ENCODE measurements around the gene ZPR1. TPM values are rescaled to one million over a fixed set of nuclear protein-coding genes. Genes with fewer than 3 reads are reported as not detected.
"Not testable (repeated sequence)": the region's sequence is repeated elsewhere in the genome, so short reads cannot be mapped to it uniquely, and the experiment has no call there.

Gene ZPR1
- total and polyA plus RNA-seq, 5 experiments from 2014 or later = 29.5 to 74.4 (median 42.9) TPM

DNA sequence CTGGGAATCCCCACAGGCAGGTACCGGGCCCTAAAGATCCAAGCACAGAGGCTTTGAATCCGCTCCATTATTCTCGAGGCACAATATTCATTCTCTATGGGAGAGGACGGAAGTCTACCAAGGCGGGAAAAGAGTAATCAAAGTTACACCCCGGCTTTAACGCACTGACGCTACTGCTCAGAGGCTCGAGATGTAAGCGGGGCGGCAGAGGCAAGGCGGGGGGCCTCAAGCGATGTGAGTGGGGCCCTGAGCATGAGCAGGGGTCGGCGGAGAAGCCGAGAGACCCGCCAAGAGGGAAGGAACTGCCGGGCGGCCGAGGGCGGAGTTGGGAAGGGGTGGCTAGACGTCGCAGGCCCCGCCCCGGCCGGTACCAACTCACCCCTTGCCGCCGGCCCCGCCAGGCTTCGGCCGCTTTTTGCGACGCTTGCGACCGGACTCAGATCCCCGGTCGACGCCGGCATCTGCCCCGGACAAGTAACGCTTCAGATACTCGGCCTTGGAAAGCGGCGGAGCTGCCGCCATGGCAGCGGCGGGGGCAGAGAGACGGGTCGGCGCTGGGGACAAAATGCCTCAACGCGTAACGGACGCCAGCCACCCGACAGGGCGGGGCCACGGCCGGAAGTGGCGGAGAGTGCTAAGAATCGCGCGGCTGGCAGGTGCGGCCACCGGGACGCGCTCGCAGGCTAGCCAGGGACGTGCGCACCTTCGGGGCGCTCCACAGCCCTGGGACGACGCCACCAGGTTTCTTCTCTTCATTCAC is 15.2 kb downstream of the ZPR1 start, which contains the start of gene BUD13:
BUD13 (minus strand) TSS at position 545 of the 760 bp plus-strand sequence; CDS start at position 522, 23 bp downstream.
- peaks cover 0 to 38% (median 0%) of the 10 kb centered on the region in 3 donors for H3K36me3 Mint-ChIP-seq
- peak; percentile 84 to 99 (median 94) for DNase-seq
- H3K4me3 Mint-ChIP-seq = peak within 1 kb of the TSS; percentile 84 to 99 (median 98)
- no peaks in the 10 kb centered on the region for H3K9me3 Mint-ChIP-seq
- ATAC-seq = peak; percentile 91 to 92
- no peaks in the 10 kb centered on the region for H3K27me3 Mint-ChIP-seq
- peaks cover 17 to 46% (median 42%) of the 10 kb centered on the region in 4 donors for H3K4me1 Mint-ChIP-seq
- POLR2A ChIA-PET = interaction anchor here (0.9 to 6.0 kb wide), 11 partner anchors 9 to 555 kb away, joined by 3 to 66 read pairs (median 5); partner anchors contain the start of genes APOA5, CEP164, SIK3 and ZPR1
- peak within 1 kb of the TSS; percentile 93 to 99 (median 97) for H3K27ac Mint-ChIP-seq

DNA sequence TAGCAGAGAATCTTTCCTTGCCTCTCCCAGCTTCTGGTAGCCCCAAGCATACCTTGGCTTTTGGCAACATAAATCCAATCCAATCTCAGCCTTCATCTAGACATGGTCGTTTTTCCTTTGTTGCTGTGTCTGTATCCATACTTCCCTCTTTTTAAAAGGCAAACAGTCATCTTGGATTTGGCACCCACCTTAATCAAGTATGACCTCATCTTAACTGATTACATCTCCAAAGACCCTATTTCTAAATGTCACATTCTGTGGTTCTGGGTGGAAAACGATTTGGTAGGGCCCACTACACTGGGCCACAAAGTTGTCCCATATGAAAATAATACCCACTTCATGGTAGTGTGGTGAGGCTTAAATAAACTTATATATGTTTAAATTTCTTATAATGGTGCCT is 15.9 kb downstream of the ZPR1 start:
- H3K9me3 Mint-ChIP-seq = no peaks in the 10 kb centered on the region
- POLR2A ChIA-PET = interaction anchor here (1.2 to 6.0 kb wide), 4 partner anchors 15 to 455 kb away, joined by 3 to 66 read pairs (median 6); partner anchors contain the start of gene ZPR1
- peak overlapping the region; percentile 84 to 99 (median 98) for H3K4me3 Mint-ChIP-seq
- DNase-seq (no peak), ATAC-seq (no peak)
- H3K27ac Mint-ChIP-seq = peak overlapping the region; percentile 93 to 99 (median 97)
- H3K27me3 Mint-ChIP-seq = no peaks in the 10 kb centered on the region
- H3K36me3 Mint-ChIP-seq = peaks cover 0 to 36% (median 0%) of the 10 kb centered on the region in 3 donors
- peaks cover 16 to 47% (median 42%) of the 10 kb centered on the region in 4 donors for H3K4me1 Mint-ChIP-seq

GRCh38 chr11:116762132-116762531 is 25.7 kb downstream of the ZPR1 start:
- no peak for DNase-seq
- POLR2A ChIA-PET = no interaction called here
- no peak for ATAC-seq
- no peaks in the 10 kb centered on the region for H3K9me3 Mint-ChIP-seq
- H3K27ac Mint-ChIP-seq = peak overlapping the region in 2 of 10 donors; percentile 43 to 72
- peaks cover 12 to 88% (median 35%) of the 10 kb centered on the region in 3 donors for H3K36me3 Mint-ChIP-seq
- H3K4me3 Mint-ChIP-seq = no peak overlapping the region
- no peaks in the 10 kb centered on the region for H3K27me3 Mint-ChIP-seq
- H3K4me1 Mint-ChIP-seq = peaks cover 2 to 29% (median 9%) of the 10 kb centered on the region in 4 donors

- H3K27me3 Mint-ChIP-seq, ATAC-seq, H3K4me1 Mint-ChIP-seq, H3K9me3 Mint-ChIP-seq, DNase-seq, POLR2A ChIA-PET, H3K4me3 Mint-ChIP-seq: not testable (repeated sequence)
- Mint-ChIP-seq H3K36me3 (peaks cover 16 to 89% (median 28%) of the 10 kb centered on the region in 3 donors), H3K27ac (peak overlapping the region in 1 of 10 donors; percentile 51)
These were observed 31.8 kb downstream of the ZPR1 start for GRCh38 chr11:116756044-116756443.

DNA sequence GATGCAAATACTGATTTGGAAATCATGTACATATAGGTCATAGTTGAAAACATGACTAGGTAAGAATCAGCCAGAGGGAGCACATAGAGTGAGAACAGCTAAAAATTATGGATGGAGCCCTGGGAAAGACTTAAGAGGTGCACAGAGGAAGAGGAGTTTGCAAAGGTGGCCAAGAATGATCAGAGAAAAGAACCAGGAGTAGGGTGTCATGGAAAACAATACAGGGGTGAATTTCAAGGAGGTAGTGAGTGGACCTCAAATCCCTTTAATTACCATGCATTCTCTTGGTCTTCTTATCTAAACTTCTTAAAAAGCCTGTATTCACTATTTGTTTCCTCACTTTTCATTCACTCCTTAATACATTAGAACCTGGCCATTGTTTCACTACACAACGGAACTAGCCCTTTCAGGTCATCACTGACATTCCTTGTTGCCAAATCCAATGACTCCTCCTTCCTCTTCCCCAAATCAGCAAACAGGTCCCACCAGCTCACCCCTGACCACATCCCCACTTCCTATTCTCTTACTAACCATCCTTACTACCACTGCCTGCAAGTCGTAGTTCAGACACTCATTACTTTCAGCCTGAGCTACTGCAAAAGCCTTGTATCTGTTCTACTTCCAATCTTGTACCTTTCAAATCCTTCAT is 37.6 kb downstream of the ZPR1 start:
- Mint-ChIP-seq H3K4me1 (no peaks in the 10 kb centered on the region), H3K27me3 (no peaks in the 10 kb centered on the region), H3K27ac (no peak overlapping the region), H3K4me3 (no peak overlapping the region), H3K36me3 (peaks cover 15 to 43% (median 16%) of the 10 kb centered on the region in 3 donors), H3K9me3 (no peaks in the 10 kb centered on the region)
- ATAC-seq (no peak), DNase-seq (no peak)
- POLR2A ChIA-PET = no interaction called here

DNA sequence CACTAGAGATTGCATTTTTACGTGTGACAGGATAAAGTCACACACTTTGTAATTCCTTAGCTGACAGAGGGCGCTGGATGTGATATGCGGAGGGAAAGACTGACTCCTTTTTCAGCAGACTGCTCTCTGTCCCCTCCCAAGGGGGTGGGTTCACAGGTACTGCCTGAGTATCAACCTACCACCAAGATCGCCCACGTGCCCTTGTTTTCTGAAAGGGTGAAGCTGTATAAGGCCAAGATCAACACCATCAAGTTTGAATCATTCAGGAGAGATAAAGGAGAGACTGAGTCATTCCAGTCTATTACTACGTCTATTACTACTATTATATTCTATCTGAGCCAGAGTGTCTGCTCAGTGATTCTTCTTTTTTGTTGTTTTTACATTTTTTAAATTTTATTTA is 45.7 kb downstream of the ZPR1 start:
- ATAC-seq (no peak), DNase-seq (no peak)
- POLR2A ChIA-PET = no interaction called here
- Mint-ChIP-seq H3K36me3 (peaks cover 4 to 11% (median 6%) of the 10 kb centered on the region in 3 donors), H3K27ac (no peak overlapping the region), H3K4me1 (peaks cover 0 to 2% (median 0%) of the 10 kb centered on the region in 4 donors), H3K9me3 (no peaks in the 10 kb centered on the region), H3K27me3 (no peaks in the 10 kb centered on the region), H3K4me3 (no peak overlapping the region)

DNA sequence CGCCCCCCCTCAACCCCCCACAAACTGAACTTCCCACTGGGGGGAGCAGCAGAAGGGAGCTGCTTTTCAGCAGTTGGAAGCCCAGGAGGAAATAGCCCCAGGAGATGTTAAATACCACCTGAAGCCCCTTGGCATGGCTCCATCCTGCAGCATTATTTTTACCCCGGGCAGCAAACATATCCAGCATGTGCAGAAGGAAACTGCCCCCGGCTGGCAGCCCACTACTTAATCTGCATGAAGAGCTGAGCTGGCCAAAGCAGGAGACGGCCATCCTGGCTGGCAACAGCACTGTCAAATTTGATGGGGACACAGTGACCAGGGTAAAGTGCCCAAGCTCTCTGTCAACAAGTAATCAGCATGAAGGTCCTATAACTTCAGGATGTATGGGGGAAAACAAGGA is 47.1 kb downstream of the ZPR1 start:
- Mint-ChIP-seq H3K4me1 (peaks cover 0 to 2% (median 0%) of the 10 kb centered on the region in 4 donors), H3K27me3 (no peaks in the 10 kb centered on the region), H3K36me3 (peaks cover 0 to 4% (median 4%) of the 10 kb centered on the region in 3 donors), H3K9me3 (no peaks in the 10 kb centered on the region), H3K27ac (no peak overlapping the region), H3K4me3 (no peak overlapping the region)
- ATAC-seq (no peak), DNase-seq (no peak)
- POLR2A ChIA-PET = no interaction called here

- Mint-ChIP-seq H3K27me3 (no peaks in the 10 kb centered on the region), H3K4me1 (peaks cover 0 to 2% (median under 1%) of the 10 kb centered on the region in 4 donors), H3K9me3 (no peaks in the 10 kb centered on the region), H3K36me3 (no peaks in the 10 kb centered on the region), H3K4me3 (no peak overlapping the region), H3K27ac (peak overlapping the region in 2 of 10 donors; percentile 17 to 43)
- ATAC-seq (no peak), DNase-seq (no peak)
- POLR2A ChIA-PET = no interaction called here
These were observed 48.8 kb downstream of the ZPR1 start for GRCh38 chr11:116738975-116739374.

GRCh38 chr11:116736763-116737162 is 51.1 kb downstream of the ZPR1 start:
- no peak for DNase-seq
- Mint-ChIP-seq H3K9me3 (no peaks in the 10 kb centered on the region), H3K27me3 (no peaks in the 10 kb centered on the region), H3K36me3 (no peaks in the 10 kb centered on the region), H3K27ac (peak overlapping the region in 1 of 10 donors; percentile 11), H3K4me1 (peaks cover 7 to 13% (median 10%) of the 10 kb centered on the region in 4 donors), H3K4me3 (no peak overlapping the region)
- no peak for ATAC-seq
- POLR2A ChIA-PET = no interaction called here

- H3K9me3 Mint-ChIP-seq = no peaks in the 10 kb centered on the region
- no peak for ATAC-seq
- no peak overlapping the region for H3K4me3 Mint-ChIP-seq
- POLR2A ChIA-PET = no interaction called here
- no peak for DNase-seq
- H3K36me3 Mint-ChIP-seq = no peaks in the 10 kb centered on the region
- H3K27ac Mint-ChIP-seq = no peak overlapping the region
- H3K27me3 Mint-ChIP-seq = peaks cover 0 to 5% (median 0%) of the 10 kb centered on the region in 5 donors
- peaks cover 7 to 13% (median 10%) of the 10 kb centered on the region in 4 donors for H3K4me1 Mint-ChIP-seq
These were observed 53.8 kb downstream of the ZPR1 start for GRCh38 chr11:116733969-116734508.

DNA sequence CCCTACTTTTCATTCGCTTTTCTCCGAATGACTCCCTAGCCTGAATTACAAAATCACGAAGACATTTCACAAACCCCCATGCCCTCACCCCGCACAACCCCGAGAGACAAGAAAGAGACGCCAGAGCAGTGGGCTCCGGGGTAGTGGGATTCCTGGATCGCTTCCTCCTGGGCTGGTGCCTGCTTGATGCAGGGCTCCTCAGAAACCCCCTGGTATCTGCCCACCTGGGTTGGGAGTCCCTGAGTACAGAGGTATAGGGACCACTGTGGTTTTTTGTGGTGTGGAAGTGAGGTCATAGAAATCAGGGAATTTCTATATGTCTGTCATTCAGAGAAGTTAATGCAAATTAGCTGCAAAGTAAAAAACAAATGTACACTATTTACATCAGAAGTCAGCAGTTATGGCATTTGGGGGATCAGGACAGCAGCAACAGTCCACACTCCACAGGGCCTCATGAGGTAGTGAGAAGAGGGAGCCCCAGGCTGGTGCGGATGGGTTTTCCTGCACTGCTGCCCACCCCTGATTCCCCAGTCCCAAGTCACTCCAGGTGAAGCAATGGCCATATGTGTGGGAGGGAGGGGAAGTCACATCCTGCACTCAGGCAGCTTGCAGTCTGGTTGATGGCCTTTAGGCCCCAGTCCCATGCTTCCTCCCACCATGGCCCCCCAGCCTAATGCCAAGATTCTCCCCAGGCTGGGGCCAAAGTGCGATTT is 54.6 kb downstream of the ZPR1 start:
- DNase-seq (no peak), ATAC-seq (no peak)
- Mint-ChIP-seq H3K9me3 (no peaks in the 10 kb centered on the region), H3K4me1 (peaks cover 7 to 13% (median 10%) of the 10 kb centered on the region in 4 donors), H3K27me3 (peaks cover 0 to 5% (median 3%) of the 10 kb centered on the region in 5 donors), H3K4me3 (peak overlapping the region in 1 of 10 donors; percentile 75), H3K27ac (peak overlapping the region in 2 of 10 donors; percentile 61 to 87), H3K36me3 (no peaks in the 10 kb centered on the region)
- POLR2A ChIA-PET = no interaction called here

Data from naive thymus-derived CD8-positive, alpha-beta T cell (primary cell).